ENCODE results near the gene ZNF536. TPM values are rescaled to one million over a fixed set of nuclear protein-coding genes. Genes with fewer than 3 reads are reported as not detected.

ZNF536 gene
- total and polyA plus RNA-seq, 2 donors from 2014 or later, result 0.19 to 0.25 TPM

DNA sequence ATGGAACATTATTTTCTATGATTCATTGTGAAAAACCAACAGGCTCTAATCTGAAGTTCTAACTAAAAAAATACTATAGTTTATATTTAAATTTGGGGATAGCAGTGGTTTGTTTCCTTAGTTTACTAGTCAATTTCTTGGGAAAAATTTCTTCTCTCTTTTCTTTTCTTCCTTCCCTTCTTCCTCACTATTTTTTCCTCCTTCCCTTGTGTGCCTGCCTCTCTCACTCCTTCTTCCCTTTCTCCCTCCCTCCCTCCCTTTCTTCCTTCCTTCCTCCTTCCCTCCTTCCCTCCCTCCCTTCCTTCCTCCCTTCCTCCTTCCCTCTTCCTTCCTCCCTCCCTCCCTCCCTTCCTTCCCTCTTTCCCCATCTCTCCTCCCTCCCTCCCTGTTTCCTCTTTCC is 226.5 kb downstream of the ZNF536 start:
- DNase-seq, result no peak
- intact Hi-C loops (cut with DNase I), result no loop called here
- FAIRE-seq, result no peak
- Histone ChIP-seq H3K4me1 (ENCODE audit: control insufficient read depth in 2 of 3, insufficient read depth in 2 of 3, low read depth in 1 of 3, low read length in 3 of 3) (no peaks in the 10 kb centered on the region), H3K36me3 (ENCODE audit: control insufficient read depth in 2 of 3, insufficient read depth in 3 of 3, low read length in 3 of 3) (no peaks in the 10 kb centered on the region), H3K4me3 (ENCODE audit: low read length in 3 of 3) (no peak overlapping the region), H3K27ac (ENCODE audit: low read depth in 2 of 2, low read length in 2 of 2) (no peak overlapping the region), H3K9ac (ENCODE audit: low read length in 3 of 3) (no peak overlapping the region), H3K9me3 (ENCODE audit: control insufficient read depth in 2 of 3, insufficient read depth in 1 of 3, low read length in 3 of 3) (no peaks in the 10 kb centered on the region), H3K27me3 (ENCODE audit: control insufficient read depth, insufficient read depth, low read length) (peaks cover 3% of the 10 kb centered on the region)
- TF ChIP-seq, protein P1, sequence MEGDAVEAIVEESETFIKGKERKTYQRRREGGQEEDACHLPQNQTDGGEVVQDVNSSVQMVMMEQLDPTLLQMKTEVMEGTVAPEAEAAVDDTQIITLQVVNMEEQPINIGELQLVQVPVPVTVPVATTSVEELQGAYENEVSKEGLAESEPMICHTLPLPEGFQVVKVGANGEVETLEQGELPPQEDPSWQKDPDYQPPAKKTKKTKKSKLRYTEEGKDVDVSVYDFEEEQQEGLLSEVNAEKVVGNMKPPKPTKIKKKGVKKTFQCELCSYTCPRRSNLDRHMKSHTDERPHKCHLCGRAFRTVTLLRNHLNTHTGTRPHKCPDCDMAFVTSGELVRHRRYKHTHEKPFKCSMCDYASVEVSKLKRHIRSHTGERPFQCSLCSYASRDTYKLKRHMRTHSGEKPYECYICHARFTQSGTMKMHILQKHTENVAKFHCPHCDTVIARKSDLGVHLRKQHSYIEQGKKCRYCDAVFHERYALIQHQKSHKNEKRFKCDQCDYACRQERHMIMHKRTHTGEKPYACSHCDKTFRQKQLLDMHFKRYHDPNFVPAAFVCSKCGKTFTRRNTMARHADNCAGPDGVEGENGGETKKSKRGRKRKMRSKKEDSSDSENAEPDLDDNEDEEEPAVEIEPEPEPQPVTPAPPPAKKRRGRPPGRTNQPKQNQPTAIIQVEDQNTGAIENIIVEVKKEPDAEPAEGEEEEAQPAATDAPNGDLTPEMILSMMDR (IDR thresholded peaks at IDR 0.05; ENCODE audit: borderline replicate concordance, extremely low read depth, insufficient read depth), result no peak

DNA sequence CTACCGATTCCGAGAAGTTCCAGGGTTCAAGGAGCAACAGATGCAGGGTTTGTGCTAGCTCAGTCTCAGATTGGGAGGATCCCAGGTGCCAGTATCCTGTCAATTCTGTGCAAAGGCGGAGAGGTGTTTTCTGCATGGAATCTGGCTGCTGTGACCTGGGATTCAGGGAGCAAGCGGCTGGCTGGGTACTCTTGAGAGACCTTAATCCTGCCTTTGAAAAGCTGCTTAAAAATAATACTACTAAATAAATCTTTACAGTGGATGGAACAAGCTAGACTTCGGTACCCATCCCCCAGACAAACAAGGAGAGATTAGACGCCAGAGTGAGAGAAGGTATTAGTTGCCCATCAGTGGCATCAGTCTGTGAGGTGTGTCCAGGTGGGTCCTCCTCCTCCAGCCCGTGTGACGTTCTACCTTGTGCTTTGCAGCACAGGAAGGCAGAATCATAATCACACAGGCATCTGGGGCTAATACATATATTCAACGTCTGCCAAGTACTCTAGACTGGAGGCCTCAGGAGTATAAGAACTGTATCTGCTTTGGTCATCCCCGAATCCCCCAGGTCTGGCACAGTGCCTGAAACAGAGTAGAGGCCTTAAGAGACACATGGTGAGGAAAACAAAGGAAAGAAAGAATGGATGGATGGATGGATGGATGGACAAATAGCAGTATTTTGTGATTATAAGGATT is 230.6 kb downstream of the ZNF536 start:
- H3K9me3 ChIP-seq (ENCODE audit: control insufficient read depth in 2 of 3, insufficient read depth in 1 of 3, low read length in 3 of 3), result no peaks in the 10 kb centered on the region
- H3K27me3 ChIP-seq (ENCODE audit: control insufficient read depth, insufficient read depth, low read length), result peaks cover under 1% of the 10 kb centered on the region
- H3K36me3 ChIP-seq (ENCODE audit: control insufficient read depth in 2 of 3, insufficient read depth in 3 of 3, low read length in 3 of 3), result no peaks in the 10 kb centered on the region
- no peak overlapping the region for H3K9ac ChIP-seq (ENCODE audit: low read length in 3 of 3)
- no peak overlapping the region for H3K27ac ChIP-seq (ENCODE audit: low read depth in 2 of 2, low read length in 2 of 2)
- no peaks in the 10 kb centered on the region for H3K4me1 ChIP-seq (ENCODE audit: control insufficient read depth in 2 of 3, insufficient read depth in 2 of 3, low read depth in 1 of 3, low read length in 3 of 3)
- H3K4me3 ChIP-seq (ENCODE audit: low read length in 3 of 3), result no peak overlapping the region
- FAIRE-seq, result no peak
- intact Hi-C loops (cut with DNase I), result no loop called here
- no peak for DNase-seq
- TF ChIP-seq, protein P1 (IDR thresholded peaks at IDR 0.05; ENCODE audit: borderline replicate concordance, extremely low read depth, insufficient read depth), result no peak

DNA sequence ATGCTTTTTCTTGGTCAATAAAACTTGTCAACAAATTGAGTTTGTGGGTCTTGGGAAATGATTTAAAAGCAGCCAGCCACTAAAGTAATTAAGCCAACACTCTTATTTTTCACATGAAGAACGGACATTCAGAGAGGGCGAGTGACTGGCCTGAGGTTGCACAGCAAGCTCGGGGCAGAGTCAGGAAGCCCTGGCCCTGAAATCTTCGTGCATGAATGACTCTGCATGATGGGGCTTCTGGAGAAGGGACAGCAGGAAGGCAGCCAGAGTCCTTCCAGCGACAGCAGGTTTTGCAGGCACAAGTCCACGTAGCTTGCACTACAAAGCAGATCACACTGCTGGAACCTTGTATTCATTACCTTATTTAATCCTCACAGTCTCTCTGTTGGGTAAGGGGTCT is 232.5 kb downstream of the ZNF536 start:
- no peak for DNase-seq
- intact Hi-C loops (cut with DNase I), result no loop called here

More for the DNA sequence above, 232.5 kb downstream of the ZNF536 start:
- Histone ChIP-seq H3K27ac (ENCODE audit: low read depth in 2 of 2, low read length in 2 of 2) (no peak overlapping the region), H3K9me3 (ENCODE audit: control insufficient read depth in 2 of 3, insufficient read depth in 1 of 3, low read length in 3 of 3) (no peaks in the 10 kb centered on the region), H3K36me3 (ENCODE audit: control insufficient read depth in 2 of 3, insufficient read depth in 3 of 3, low read length in 3 of 3) (no peaks in the 10 kb centered on the region), H3K4me1 (ENCODE audit: control insufficient read depth in 2 of 3, insufficient read depth in 2 of 3, low read depth in 1 of 3, low read length in 3 of 3) (no peaks in the 10 kb centered on the region), H3K4me3 (ENCODE audit: low read length in 3 of 3) (no peak overlapping the region), H3K9ac (ENCODE audit: low read length in 3 of 3) (no peak overlapping the region), H3K27me3 (ENCODE audit: control insufficient read depth, insufficient read depth, low read length) (no peaks in the 10 kb centered on the region)
- TF ChIP-seq, protein P1 (IDR thresholded peaks at IDR 0.05; ENCODE audit: borderline replicate concordance, extremely low read depth, insufficient read depth), result no peak
- FAIRE-seq, result no peak
